Esophagus squamous epithelium (tissue), 5 donors: ENCODE results near the gene TBC1D5. TPM values are rescaled to one million over a fixed set of nuclear protein-coding genes. Genes with fewer than 3 reads are reported as not detected.

ENCODE experiments used
- DNase-seq: peaks from one replicate; lab custom pipeline; 2025; lab: John Stamatoyannopoulos, UW
- H3K27ac ChIP-seq, 4 donors: fragments of 200-600 bp; sonication (generic); one replicate each; pipeline ENCODE4 v1.5.1; 2016 to 2019; ENCODE audit warnings: mild to moderate bottlenecking in 1 of 4
- H3K27me3 ChIP-seq, 4 donors: fragments of 200-600 bp; sonication (generic); 1 replicate in 3 of 4; 2 replicates in 1 of 4; pipeline versions ENCODE4 v1.5.1 to v1.6.0; 2017 to 2021; ENCODE audit warnings: antibody characterized with exemption in 1 of 4
- H3K36me3 ChIP-seq, 3 donors: fragments of 200-600 bp; sonication (generic); one replicate each; pipeline ENCODE4 v1.5.1; 2016 to 2019
- H3K4me1 ChIP-seq, 3 donors: fragments of 200-600 bp; sonication (generic); one replicate each; pipeline ENCODE4 v1.5.1; 2017 to 2019
- H3K4me3 ChIP-seq, 4 donors: fragments of 200-600 bp; sonication (generic); 1 replicate in 3 of 4; 2 replicates in 1 of 4; pipeline ENCODE4 v1.5.1; 2016 to 2019; ENCODE audit warnings: mild to moderate bottlenecking in 2 of 4, moderate library complexity in 1 of 4
- H3K9me3 ChIP-seq, 3 donors: fragments of 200-600 bp; sonication (generic); one replicate each; pipeline ENCODE4 v1.5.1; 2016 to 2019
- CTCF ChIP-seq, 6 experiments: fragments of 450-650 bp in 4 of 6; fragments of 200-600 bp in 2 of 6; sonication (generic) in 2 of 6; IDR thresholded peaks; one replicate each; pipeline ENCODE4 v1.5.1; 2016 to 2019; ENCODE audit warnings: antibody characterized with exemption in 6 of 6, mild to moderate bottlenecking in 4 of 6, moderate library complexity in 4 of 6
- POLR2A ChIP-seq, 4 donors: fragments of 450-650 bp; IDR thresholded peaks; one replicate each; pipeline ENCODE4 v1.6.1; 2017; ENCODE audit warnings: antibody characterized with exemption in 4 of 4, mild to moderate bottlenecking in 4 of 4, moderate library complexity in 3 of 4
- WGBS, 2 donors: methylation state at CpG; one replicate each; pipeline ENCODE4 v1.1.5; 2018; 5-methylcytosine and 5-hydroxymethylcytosine counted together
- intact Hi-C: fragments of 100-400 bp; cut with DNase I; formaldehyde crosslinking; loops from one replicate; pipeline ENCODE4 v1.15.0; 2022
- total RNA-seq, 4 donors: library from RNA; depleted of rRNA; stranded (reverse); fragments of >200 nt; gene quantifications; one replicate each; pipeline ENCODE4 v1.1.0, GENCODE V29; 2016
- donor health status: DM: yes; HTN: yes; CAD: no.

The TBC1D5 gene
- total RNA-seq, 4 donors from 2014 or later, result 32.8 to 56.1 (median 39.9) TPM

- Histone ChIP-seq H3K27ac (no peak overlapping the region), H3K27me3 (no peaks in the 10 kb centered on the region), H3K36me3 (peaks cover 0 to 2% (median 0%) of the 10 kb centered on the region in 3 donors), H3K4me3 (no peak overlapping the region), H3K4me1 (peaks cover 0 to 7% (median 2%) of the 10 kb centered on the region in 3 donors), H3K9me3 (no peaks in the 10 kb centered on the region)
- 93 to 95% methylated on average over 5 of the region's 5 CpGs for WGBS, 2 donors
- intact Hi-C loops, result no loop called here
- DNase-seq, result no peak
- no peak for TF ChIP-seq CTCF (IDR thresholded peaks at IDR 0.05)
- TF ChIP-seq POLR2A (IDR thresholded peaks at IDR 0.05), result no peak
These were observed 548.3 kb downstream of the TBC1D5 start for GRCh38 chr3:17194116-17194515.

GRCh38 chr3:17192995-17193394, 549.4 kb downstream of the TBC1D5 start:
- Histone ChIP-seq H3K27ac (no peak overlapping the region), H3K27me3 (no peaks in the 10 kb centered on the region), H3K4me1 (peaks cover 0 to 7% (median 2%) of the 10 kb centered on the region in 3 donors), H3K4me3 (no peak overlapping the region), H3K36me3 (no peaks in the 10 kb centered on the region), H3K9me3 (no peaks in the 10 kb centered on the region)
- no peak for DNase-seq
- TF ChIP-seq CTCF (IDR thresholded peaks at IDR 0.05) (no peak), POLR2A (IDR thresholded peaks at IDR 0.05) (no peak)
- intact Hi-C loops, result no loop called here
- WGBS, 2 donors, result 78 to 82% methylated on average over 2 of the region's 2 CpGs

- Histone ChIP-seq H3K4me3 (no peak overlapping the region), H3K9me3 (no peaks in the 10 kb centered on the region), H3K4me1 (peaks cover 0 to 7% (median 0%) of the 10 kb centered on the region in 3 donors), H3K36me3 (no peaks in the 10 kb centered on the region), H3K27ac (no peak overlapping the region), H3K27me3 (no peaks in the 10 kb centered on the region)
- DNase-seq, result no peak
- intact Hi-C loops, result no loop called here
- WGBS, 2 donors, result 68 to 85% methylated on average over 7 of the region's 7 CpGs
- TF ChIP-seq CTCF (IDR thresholded peaks at IDR 0.05), result no peak
- TF ChIP-seq POLR2A (IDR thresholded peaks at IDR 0.05), result no peak
These were observed 551.9 kb downstream of the TBC1D5 start for GRCh38 chr3:17190353-17191078.

GRCh38 chr3:17188378-17188777, 554.1 kb downstream of the TBC1D5 start:
- TF ChIP-seq POLR2A (IDR thresholded peaks at IDR 0.05) (no peak), CTCF (IDR thresholded peaks at IDR 0.05) (no peak)
- no peaks in the 10 kb centered on the region for H3K27me3 ChIP-seq
- H3K36me3 ChIP-seq, result peaks cover 0 to 18% (median 0%) of the 10 kb centered on the region in 3 donors
- no peak for DNase-seq
- H3K4me1 ChIP-seq, result no peaks in the 10 kb centered on the region
- H3K27ac ChIP-seq, result no peak overlapping the region
- no peaks in the 10 kb centered on the region for H3K9me3 ChIP-seq
- intact Hi-C loops, result no loop called here
- no peak overlapping the region for H3K4me3 ChIP-seq
- 75 to 86% methylated on average over 1 of the region's 1 CpG for WGBS, 2 donors

GRCh38 chr3:17187589-17188184, 554.7 kb downstream of the TBC1D5 start:
- H3K4me1 ChIP-seq, result no peaks in the 10 kb centered on the region
- WGBS, 2 donors, result 87 to 93% methylated on average over 5 to 6 of the region's 6 CpGs
- H3K27ac ChIP-seq, result no peak overlapping the region
- no peaks in the 10 kb centered on the region for H3K27me3 ChIP-seq
- H3K36me3 ChIP-seq, result peaks cover 0 to 25% (median 0%) of the 10 kb centered on the region in 3 donors
- TF ChIP-seq CTCF (IDR thresholded peaks at IDR 0.05), result no peak
- no peak for TF ChIP-seq POLR2A (IDR thresholded peaks at IDR 0.05)
- H3K9me3 ChIP-seq, result no peaks in the 10 kb centered on the region
- intact Hi-C loops, result no loop called here
- no peak overlapping the region for H3K4me3 ChIP-seq
- no peak for DNase-seq
